Body of pancreas (tissue), 4 donors: ENCODE data around the gene TJAP1.

Experiments
- POLR2A ChIP-seq, 3 donors: fragments of 450-650 bp; IDR thresholded peaks; one replicate each; pipeline ENCODE4 v1.6.1; 2016; ENCODE audit warnings: antibody characterized with exemption in 3 of 3, mild to moderate bottlenecking in 2 of 3
- TF ChIP-seq, protein P1 (sequence below), 7 experiments: fragments of 450-650 bp in 4 of 7; fragments of 200-600 bp in 3 of 7; sonication (generic) in 3 of 7; IDR thresholded peaks; one replicate each; pipeline ENCODE4 v1.5.1; 2016 to 2019; ENCODE audit warnings: antibody characterized with exemption in 7 of 7

- TF ChIP-seq, protein P1, sequence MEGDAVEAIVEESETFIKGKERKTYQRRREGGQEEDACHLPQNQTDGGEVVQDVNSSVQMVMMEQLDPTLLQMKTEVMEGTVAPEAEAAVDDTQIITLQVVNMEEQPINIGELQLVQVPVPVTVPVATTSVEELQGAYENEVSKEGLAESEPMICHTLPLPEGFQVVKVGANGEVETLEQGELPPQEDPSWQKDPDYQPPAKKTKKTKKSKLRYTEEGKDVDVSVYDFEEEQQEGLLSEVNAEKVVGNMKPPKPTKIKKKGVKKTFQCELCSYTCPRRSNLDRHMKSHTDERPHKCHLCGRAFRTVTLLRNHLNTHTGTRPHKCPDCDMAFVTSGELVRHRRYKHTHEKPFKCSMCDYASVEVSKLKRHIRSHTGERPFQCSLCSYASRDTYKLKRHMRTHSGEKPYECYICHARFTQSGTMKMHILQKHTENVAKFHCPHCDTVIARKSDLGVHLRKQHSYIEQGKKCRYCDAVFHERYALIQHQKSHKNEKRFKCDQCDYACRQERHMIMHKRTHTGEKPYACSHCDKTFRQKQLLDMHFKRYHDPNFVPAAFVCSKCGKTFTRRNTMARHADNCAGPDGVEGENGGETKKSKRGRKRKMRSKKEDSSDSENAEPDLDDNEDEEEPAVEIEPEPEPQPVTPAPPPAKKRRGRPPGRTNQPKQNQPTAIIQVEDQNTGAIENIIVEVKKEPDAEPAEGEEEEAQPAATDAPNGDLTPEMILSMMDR (IDR thresholded peaks at IDR 0.05) = no peak
- no peak for TF ChIP-seq POLR2A (IDR thresholded peaks at IDR 0.05)
Observed at GRCh38 chr6:43505718-43506117, 28.3 kb downstream of the TJAP1 start.
